ENCODE results near the gene MRPL27. TPM values are rescaled to one million over a fixed set of nuclear protein-coding genes. Genes with fewer than 3 reads are reported as not detected.

The MRPL27 gene
- total RNA-seq, 6 donors from 2014 or later: 7.3 to 59.1 (median 50.6) TPM

GRCh38 chr17:50365165-50365564 lies 7.8 kb downstream of the MRPL27 start:
- no peak for TF ChIP-seq POLR2AphosphoS5 (IDR thresholded peaks at IDR 0.05)
- Histone ChIP-seq H3K27me3 (no peaks in the 10 kb centered on the region), H3K36me3 (peaks cover 13 to 62% (median 49%) of the 10 kb centered on the region in 4 donors), H3K4me1 (peaks cover 0 to 9% (median 6%) of the 10 kb centered on the region in 4 donors), H3K4me3 (no peak overlapping the region), H3K9me3 (no peaks in the 10 kb centered on the region), H3K27ac (no peak overlapping the region)
- WGBS, 2 donors: 40 to 77% methylated on average over 1 to 2 of the region's 2 CpGs
- ATAC-seq (ENCODE audit: low FRiP score in 2 of 2) (no peak), DNase-seq (no peak)

GRCh38 chr17:50364715-50365114 lies 8.3 kb downstream of the MRPL27 start:
- ATAC-seq (ENCODE audit: low FRiP score in 2 of 2) (no peak), DNase-seq (peak in 1 of 2 donors; percentile 40)
- H3K27ac ChIP-seq: no peak overlapping the region

GRCh38 chr17:50364061-50364458 lies 8.9 kb downstream of the MRPL27 start:
- TF ChIP-seq CTCF (IDR thresholded peaks at IDR 0.05) (no peak), POLR2A (IDR thresholded peaks at IDR 0.05) (no peak), POLR2AphosphoS5 (IDR thresholded peaks at IDR 0.05) (no peak), EP300 (IDR thresholded peaks at IDR 0.05) (no peak)
- Histone ChIP-seq H3K4me3 (no peak overlapping the region), H3K27ac (no peak overlapping the region), H3K9me3 (no peaks in the 10 kb centered on the region), H3K36me3 (peaks cover 6 to 61% (median 51%) of the 10 kb centered on the region in 4 donors), H3K4me1 (peaks cover 0 to 9% (median 6%) of the 10 kb centered on the region in 4 donors), H3K27me3 (no peaks in the 10 kb centered on the region)
- peak in 1 of 2 donors; percentile 25 for DNase-seq
- WGBS, 2 donors: 76% methylated on average over 4 of the region's 4 CpGs; no CpG with 5 or more reads in 1 of the 2 donors
- ATAC-seq (ENCODE audit: low FRiP score in 2 of 2): no peak

More at GRCh38 chr17:50364715-50365114, 8.3 kb downstream of the MRPL27 start:
- Histone ChIP-seq H3K27me3 (no peaks in the 10 kb centered on the region), H3K9me3 (no peaks in the 10 kb centered on the region), H3K36me3 (peaks cover 8 to 62% (median 49%) of the 10 kb centered on the region in 4 donors), H3K4me3 (no peak overlapping the region), H3K4me1 (peaks cover 0 to 9% (median 6%) of the 10 kb centered on the region in 4 donors)
- WGBS, 2 donors: 87 to 90% methylated on average over 5 to 9 of the region's 9 CpGs
- TF ChIP-seq EP300 (IDR thresholded peaks at IDR 0.05) (no peak), POLR2A (IDR thresholded peaks at IDR 0.05) (no peak), POLR2AphosphoS5 (IDR thresholded peaks at IDR 0.05) (no peak), CTCF (IDR thresholded peaks at IDR 0.05) (no peak)

GRCh38 chr17:50363217-50364060 lies 9.5 kb downstream of the MRPL27 start:
- Histone ChIP-seq H3K36me3 (peaks cover 6 to 63% (median 53%) of the 10 kb centered on the region in 4 donors), H3K4me1 (peaks cover 0 to 9% (median 6%) of the 10 kb centered on the region in 4 donors), H3K27ac (no peak overlapping the region), H3K4me3 (no peak overlapping the region), H3K27me3 (no peaks in the 10 kb centered on the region), H3K9me3 (no peaks in the 10 kb centered on the region)
- 60 to 69% methylated on average over 5 to 8 of the region's 8 CpGs for WGBS, 2 donors
- ATAC-seq (ENCODE audit: low FRiP score in 2 of 2) (no peak), DNase-seq (peak in 1 of 2 donors; percentile 43)
- TF ChIP-seq POLR2AphosphoS5 (IDR thresholded peaks at IDR 0.05): no peak
- TF ChIP-seq CTCF (IDR thresholded peaks at IDR 0.05): no peak
- TF ChIP-seq POLR2A (IDR thresholded peaks at IDR 0.05): no peak
- TF ChIP-seq EP300 (IDR thresholded peaks at IDR 0.05): no peak

- DNase-seq: no peak
- no peak overlapping the region for H3K27ac ChIP-seq
- peaks cover 0 to 9% (median 6%) of the 10 kb centered on the region in 4 donors for H3K4me1 ChIP-seq
- 79 to 80% methylated on average over 7 of the region's 7 CpGs for WGBS, 2 donors
- peaks cover 3 to 63% (median 52%) of the 10 kb centered on the region in 4 donors for H3K36me3 ChIP-seq
- no peak for ATAC-seq (ENCODE audit: low FRiP score in 2 of 2)
- no peaks in the 10 kb centered on the region for H3K27me3 ChIP-seq
- no peaks in the 10 kb centered on the region for H3K9me3 ChIP-seq
- TF ChIP-seq POLR2AphosphoS5 (IDR thresholded peaks at IDR 0.05) (no peak), CTCF (IDR thresholded peaks at IDR 0.05) (no peak), EP300 (IDR thresholded peaks at IDR 0.05) (no peak), POLR2A (IDR thresholded peaks at IDR 0.05) (no peak)
- H3K4me3 ChIP-seq: no peak overlapping the region
Measured at GRCh38 chr17:50362661-50363060, 10.3 kb downstream of the MRPL27 start.

Data from upper lobe of left lung (tissue), 6 donors.